ENCODE results near the gene BAIAP2L2.

- TF ChIP-seq POLR2A (IDR thresholded peaks at IDR 0.05) = no peak
- no peak for TF ChIP-seq CTCF (IDR thresholded peaks at IDR 0.05)
Measured at GRCh38 chr22:38073150-38074130, 37.0 kb downstream of the BAIAP2L2 start.

All from testis (tissue), 2 donors.